Aorta (tissue), 5 donors: ENCODE data around the gene MRPL2. TPM values are rescaled to one million over a fixed set of nuclear protein-coding genes. Genes with fewer than 3 reads are reported as not detected.
A peak's percentile ranks its signal among the peaks of the same experiment; 100 is the strongest.

Experiments used
- ATAC-seq: fragments of 200-7000 bp; cut with Tn5 transposase; one replicate; pipeline ENCODE4 v1.9.1; 2022; ENCODE audit warnings: moderate library complexity; ENCODE audit not compliant: low FRiP score
- DNase-seq, 2 donors: peaks; one replicate each; pipeline ENCODE4 v3.0.0-alpha.2; 2020
- H3K27ac ChIP-seq, 2 donors: one replicate each; pipeline ENCODE4 v1.5.1; 2013; ENCODE audit warnings: low read length in 2 of 2, mild to moderate bottlenecking in 2 of 2, moderate library complexity in 2 of 2, control low read depth in 1 of 2, inconsistent platforms in 1 of 2, low read depth in 1 of 2
- H3K27me3 ChIP-seq, 2 donors: one replicate each; pipeline ENCODE4 v1.6.1; 2013; ENCODE audit warnings: control low read depth in 1 of 2, low read length in 1 of 2, mild to moderate bottlenecking in 1 of 2, moderate library complexity in 1 of 2; ENCODE audit not compliant: insufficient read depth in 2 of 2, control insufficient read depth in 1 of 2
- H3K36me3 ChIP-seq, 2 donors: one replicate each; pipeline ENCODE4 v1.6.1; 2013; ENCODE audit warnings: control low read depth in 1 of 2, low read length in 1 of 2, mild to moderate bottlenecking in 1 of 2; ENCODE audit not compliant: insufficient read depth in 2 of 2, control insufficient read depth in 1 of 2
- H3K4me1 ChIP-seq, 2 donors: one replicate each; pipeline ENCODE4 v1.6.1; 2013; ENCODE audit warnings: low read length in 2 of 2, control low read depth in 1 of 2, mild to moderate bottlenecking in 1 of 2, moderate library complexity in 1 of 2; ENCODE audit not compliant: insufficient read depth in 2 of 2, control insufficient read depth in 1 of 2
- H3K4me3 ChIP-seq, 2 donors: one replicate each; pipeline ENCODE4 v1.5.1; 2013; ENCODE audit warnings: low read length in 2 of 2, control low read depth in 1 of 2, mild to moderate bottlenecking in 1 of 2
- H3K9me3 ChIP-seq: one replicate; pipeline ENCODE4 v1.6.1; 2013; ENCODE audit warnings: mild to moderate bottlenecking, low read length; ENCODE audit not compliant: control insufficient read depth
- WGBS, 2 donors: extraction: QIAGEN DNeasy Blood & Tissue Kit; methylation state at CpG; one replicate each; pipeline ENCODE4 v1.1.7; 2013; 5-methylcytosine and 5-hydroxymethylcytosine counted together
- intact Hi-C, 2 donors: fragments of 100-400 bp; cut with DNase I; formaldehyde crosslinking; loops; one replicate each; pipeline versions ENCODE4 v1.14.2 to v1.15.0; 2022
- polyA plus RNA-seq, 2 donors: library from polyadenylated mRNA; stranded (reverse); fragments of 200-250 nt; gene quantifications; one replicate each; pipeline ENCODE4 v1.2.3, GENCODE V29; 2013
- total RNA-seq, 2 donors: library from RNA; stranded (reverse); fragmentation: NEBNext Ultra II Directional; extraction: Animal tissue kit (Norgen Biotek cat#: 25700); gene quantifications; one replicate each; pipeline ENCODE4 v1.2.1, GENCODE V29; 2021
- donor health status: healthy with polysubstance abuse.
- donor health status: Bipolar disorder and iron deficiency.
- donor health status: DM: no; HTN: no; CAD: no.
- donor health status: DM: no; HTN: no; CAD: no.
- donor health status: DM: yes; HTN: yes; CAD: no.

Gene MRPL2
- total and polyA plus RNA-seq, 4 donors = 29.3 to 55.2 (median 32.0) TPM

DNA sequence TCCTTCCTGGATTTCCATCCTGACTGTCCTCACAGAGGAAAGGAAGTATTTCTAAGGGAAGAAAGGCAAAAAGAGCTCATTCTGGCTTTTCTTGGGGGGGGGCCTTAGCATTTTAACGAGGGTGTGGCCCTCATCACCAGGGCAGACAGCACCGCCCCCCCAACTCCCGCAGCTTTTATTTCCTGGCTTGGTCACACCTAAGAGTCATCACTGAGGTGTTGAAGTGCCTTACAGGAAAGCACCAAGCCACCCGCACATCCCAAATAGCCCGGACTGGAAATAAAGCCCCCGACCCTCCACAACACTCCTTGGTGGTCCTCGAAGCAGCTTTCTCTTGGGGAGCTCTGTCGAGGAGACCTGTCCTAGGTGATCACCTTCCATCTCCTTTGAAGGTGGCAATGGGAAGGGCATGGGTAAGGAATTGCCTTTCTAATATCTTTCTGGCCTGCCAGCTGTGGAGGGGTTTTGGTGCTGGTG, 18.1 kb upstream of the MRPL2 start:
- intact Hi-C loops = no loop called here
- H3K4me1 ChIP-seq = no peaks in the 10 kb centered on the region
- peaks cover 0 to 4% of the 10 kb centered on the region in 2 donors for H3K36me3 ChIP-seq
- no peaks in the 10 kb centered on the region for H3K27me3 ChIP-seq
- 46 to 50% methylated on average over 8 of the region's 8 CpGs for WGBS, 2 donors
- H3K27ac ChIP-seq = no peak overlapping the region
- H3K9me3 ChIP-seq = no peaks in the 10 kb centered on the region
- no peak for DNase-seq
- H3K4me3 ChIP-seq = peak overlapping the region in 1 of 2 donors; percentile 34
- ATAC-seq = no peak

- Histone ChIP-seq H3K9me3 (no peaks in the 10 kb centered on the region), H3K27ac (no peak overlapping the region), H3K27me3 (no peaks in the 10 kb centered on the region), H3K4me3 (peak overlapping the region; percentile 15 to 34), H3K36me3 (peaks cover 0 to 4% of the 10 kb centered on the region in 2 donors), H3K4me1 (no peaks in the 10 kb centered on the region)
- ATAC-seq = peak; percentile 34
- WGBS, 2 donors = 0 to 1% methylated on average over 69 to 72 of the region's 72 CpGs
- intact Hi-C loops = no loop called here
- DNase-seq = no peak
Measured at GRCh38 chr6:43076464-43077332, 17.5 kb upstream of the MRPL2 start.

GRCh38 chr6:43075670-43076463, 16.6 kb upstream of the MRPL2 start, which contains the start of gene PTK7:
PTK7 (plus strand) TSS chr6:43076314; CDS start chr6:43076489, 175 bp downstream.
- DNase-seq = no peak
- no peaks in the 10 kb centered on the region for H3K9me3 ChIP-seq
- H3K4me3 ChIP-seq = peak within 1 kb of the TSS; percentile 15 to 34
- H3K4me1 ChIP-seq = no peaks in the 10 kb centered on the region
- H3K36me3 ChIP-seq = peaks cover 0 to 8% of the 10 kb centered on the region in 2 donors
- no peak within 1 kb of the TSS for H3K27ac ChIP-seq
- intact Hi-C loops = no loop called here
- no peaks in the 10 kb centered on the region for H3K27me3 ChIP-seq
- 3 to 11% methylated on average over 14 to 60 of the region's 60 CpGs for WGBS, 2 donors
- peak; percentile 29 for ATAC-seq

DNA sequence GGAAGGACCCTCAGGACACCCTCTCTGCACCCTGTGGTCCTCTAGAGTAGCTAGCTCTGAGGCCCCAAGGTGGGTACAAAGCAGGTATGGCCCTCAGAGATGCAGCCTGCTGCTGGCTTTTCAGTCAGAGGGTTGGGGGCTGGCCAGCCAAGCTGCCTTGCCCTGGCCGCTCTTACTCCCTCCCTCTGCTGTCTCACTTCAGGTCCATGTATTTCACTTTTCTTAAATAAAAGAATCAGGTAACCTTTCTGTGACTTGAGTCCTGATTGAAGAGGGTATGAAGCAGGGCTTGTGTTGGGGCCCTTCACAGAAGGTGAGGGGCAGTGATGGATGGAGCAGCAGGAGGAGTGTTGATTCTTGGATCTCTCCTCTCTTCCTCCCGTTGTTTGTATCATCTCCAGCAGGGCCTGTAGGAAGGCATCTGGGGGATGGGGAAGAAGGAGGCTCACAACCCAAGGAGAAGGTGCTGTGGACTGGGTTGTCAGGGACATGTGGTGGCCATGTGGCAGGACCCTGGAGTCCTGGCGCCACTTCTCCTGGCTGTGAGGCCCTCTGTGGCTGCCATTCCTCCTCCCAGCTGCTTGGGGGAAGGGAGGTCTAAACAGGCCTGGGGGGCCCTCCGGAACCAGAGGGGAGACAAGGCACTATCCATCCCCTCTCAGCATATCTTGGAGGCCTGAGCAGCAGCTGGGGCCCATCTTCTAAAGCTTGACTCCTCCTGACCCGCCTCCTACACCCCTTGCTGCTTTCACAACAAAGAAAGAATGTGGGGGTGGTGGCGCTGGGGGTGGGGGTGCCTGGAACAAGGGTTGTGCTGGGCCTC, 15.8 kb upstream of the MRPL2 start:
- H3K27me3 ChIP-seq = no peaks in the 10 kb centered on the region
- DNase-seq = no peak
- no peak overlapping the region for H3K27ac ChIP-seq
- no peaks in the 10 kb centered on the region for H3K9me3 ChIP-seq
- H3K4me3 ChIP-seq = no peak overlapping the region
- H3K36me3 ChIP-seq = peaks cover 0 to 10% of the 10 kb centered on the region in 2 donors
- no peaks in the 10 kb centered on the region for H3K4me1 ChIP-seq
- ATAC-seq = no peak
- 69 to 70% methylated on average over 6 of the region's 6 CpGs for WGBS, 2 donors
- intact Hi-C loops = loop anchor here (5.0 kb wide), 2 partner anchors 52 to 67 kb away; no protein-coding TSS in a partner anchor

GRCh38 chr6:43070028-43070632, 10.9 kb upstream of the MRPL2 start:
- 61 to 63% methylated on average over 6 of the region's 6 CpGs for WGBS, 2 donors

DNA sequence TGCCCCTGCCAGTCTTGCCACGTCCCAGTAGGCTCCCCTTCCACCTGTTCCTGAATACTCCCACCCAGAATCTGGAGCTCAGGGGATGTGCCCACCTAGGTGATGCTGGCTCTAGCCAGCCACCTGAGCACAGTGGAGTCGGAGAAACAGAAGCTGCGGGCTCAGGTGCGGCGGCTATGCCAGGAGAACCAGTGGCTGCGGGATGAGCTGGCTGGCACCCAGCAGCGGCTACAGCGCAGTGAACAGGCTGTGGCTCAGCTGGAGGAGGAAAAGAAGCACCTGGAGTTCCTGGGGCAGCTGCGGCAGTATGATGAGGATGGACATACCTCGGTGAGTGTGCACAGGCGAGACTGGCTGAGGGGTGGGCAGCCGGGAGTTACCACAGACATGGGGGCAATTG, 3.6 kb upstream of the MRPL2 start:
- DNase-seq = no peak
- H3K9me3 ChIP-seq = no peaks in the 10 kb centered on the region
- H3K4me1 ChIP-seq = no peaks in the 10 kb centered on the region
- H3K27me3 ChIP-seq = no peaks in the 10 kb centered on the region
- WGBS, 2 donors = 93 to 94% methylated on average over 12 of the region's 12 CpGs
- peaks cover 0 to 6% of the 10 kb centered on the region in 2 donors for H3K36me3 ChIP-seq
- H3K4me3 ChIP-seq = no peak overlapping the region
- no peak overlapping the region for H3K27ac ChIP-seq
- ATAC-seq = no peak
- intact Hi-C loops = no loop called here

More at GRCh38 chr6:43070028-43070632, 10.9 kb upstream of the MRPL2 start:
- intact Hi-C loops = loop anchor here (2.0 to 5.0 kb wide), 3 partner anchors 57 to 72 kb away; no protein-coding TSS in a partner anchor
- Histone ChIP-seq H3K27ac (no peak overlapping the region), H3K36me3 (peaks cover 0 to 16% of the 10 kb centered on the region in 2 donors), H3K4me1 (no peaks in the 10 kb centered on the region), H3K9me3 (no peaks in the 10 kb centered on the region), H3K27me3 (no peaks in the 10 kb centered on the region), H3K4me3 (no peak overlapping the region)
- DNase-seq (no peak), ATAC-seq (no peak)

GRCh38 chr6:43061861-43062260, 2.6 kb upstream of the MRPL2 start:
- H3K4me1 ChIP-seq = no peaks in the 10 kb centered on the region
- H3K36me3 ChIP-seq = peaks cover 0 to 6% of the 10 kb centered on the region in 2 donors
- H3K4me3 ChIP-seq = no peak overlapping the region
- ATAC-seq (no peak), DNase-seq (no peak)
- intact Hi-C loops = no loop called here
- no peaks in the 10 kb centered on the region for H3K27me3 ChIP-seq
- H3K27ac ChIP-seq = no peak overlapping the region
- H3K9me3 ChIP-seq = no peaks in the 10 kb centered on the region
- 60 to 67% methylated on average over 2 of the region's 2 CpGs for WGBS, 2 donors
